ENCODE data around the gene ZCCHC2.

DNA sequence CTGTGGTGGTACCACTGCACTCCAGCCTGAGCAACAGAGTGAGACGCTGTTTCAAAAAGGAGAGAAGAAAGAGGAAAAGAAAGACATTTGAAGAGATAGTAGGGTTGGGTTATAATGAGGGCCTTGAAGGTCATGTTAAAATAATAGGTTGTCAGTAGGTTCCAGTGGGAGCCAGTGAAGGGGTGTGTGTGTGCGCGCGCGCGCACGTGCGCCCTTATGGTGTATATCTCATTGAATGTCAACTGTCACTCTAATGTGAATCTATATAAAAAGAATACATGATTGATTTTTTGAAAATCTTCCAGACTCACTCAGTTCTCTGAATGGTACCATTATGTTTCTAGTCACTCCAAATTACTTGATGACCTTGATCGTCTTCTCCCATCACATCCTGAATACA lies 9.1 kb downstream of the ZCCHC2 start:
- TF ChIP-seq, protein P1, sequence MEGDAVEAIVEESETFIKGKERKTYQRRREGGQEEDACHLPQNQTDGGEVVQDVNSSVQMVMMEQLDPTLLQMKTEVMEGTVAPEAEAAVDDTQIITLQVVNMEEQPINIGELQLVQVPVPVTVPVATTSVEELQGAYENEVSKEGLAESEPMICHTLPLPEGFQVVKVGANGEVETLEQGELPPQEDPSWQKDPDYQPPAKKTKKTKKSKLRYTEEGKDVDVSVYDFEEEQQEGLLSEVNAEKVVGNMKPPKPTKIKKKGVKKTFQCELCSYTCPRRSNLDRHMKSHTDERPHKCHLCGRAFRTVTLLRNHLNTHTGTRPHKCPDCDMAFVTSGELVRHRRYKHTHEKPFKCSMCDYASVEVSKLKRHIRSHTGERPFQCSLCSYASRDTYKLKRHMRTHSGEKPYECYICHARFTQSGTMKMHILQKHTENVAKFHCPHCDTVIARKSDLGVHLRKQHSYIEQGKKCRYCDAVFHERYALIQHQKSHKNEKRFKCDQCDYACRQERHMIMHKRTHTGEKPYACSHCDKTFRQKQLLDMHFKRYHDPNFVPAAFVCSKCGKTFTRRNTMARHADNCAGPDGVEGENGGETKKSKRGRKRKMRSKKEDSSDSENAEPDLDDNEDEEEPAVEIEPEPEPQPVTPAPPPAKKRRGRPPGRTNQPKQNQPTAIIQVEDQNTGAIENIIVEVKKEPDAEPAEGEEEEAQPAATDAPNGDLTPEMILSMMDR (IDR thresholded peaks at IDR 0.05): no peak
- TF ChIP-seq POLR2A (IDR thresholded peaks at IDR 0.05) (no peak), POLR2AphosphoS5 (IDR thresholded peaks at IDR 0.05) (no peak)
